NCI-H345 (cell line): Measurements from ENCODE around the gene NME9.
"Not testable (repeated sequence)": the region's sequence is repeated elsewhere in the genome, so short reads cannot be mapped to it uniquely, and the experiment has no call there.

Experiments
- DNase-seq: peaks from one replicate; lab custom pipeline; 2025; lab: John Stamatoyannopoulos, UW

The NME9 gene, protein sequence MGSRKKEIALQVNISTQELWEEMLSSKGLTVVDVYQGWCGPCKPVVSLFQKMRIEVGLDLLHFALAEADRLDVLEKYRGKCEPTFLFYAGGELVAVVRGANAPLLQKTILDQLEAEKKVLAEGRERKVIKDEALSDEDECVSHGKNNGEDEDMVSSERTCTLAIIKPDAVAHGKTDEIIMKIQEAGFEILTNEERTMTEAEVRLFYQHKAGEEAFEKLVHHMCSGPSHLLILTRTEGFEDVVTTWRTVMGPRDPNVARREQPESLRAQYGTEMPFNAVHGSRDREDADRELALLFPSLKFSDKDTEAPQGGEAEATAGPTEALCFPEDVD

GRCh38 chr3:138329127-138329983, at the start of gene NME9:
NME9 (minus strand) TSS chr3:138329851; CDS start chr3:138329335, 516 bp downstream.
- peak; percentile 92 for DNase-seq

- DNase-seq = no peak
These were observed 49.3 kb upstream of the NME9 start for GRCh38 chr3:138378990-138379389.

- no peak for DNase-seq
These were observed 48.7 kb upstream of the NME9 start for GRCh38 chr3:138378331-138378730.

GRCh38 chr3:138377804-138378203, 48.2 kb upstream of the NME9 start:
- DNase-seq = no peak

GRCh38 chr3:138377212-138377611, 47.6 kb upstream of the NME9 start:
- DNase-seq = not testable (repeated sequence)

GRCh38 chr3:138376663-138377062, 47.0 kb upstream of the NME9 start:
- DNase-seq = no peak

GRCh38 chr3:138375447-138375846, 45.8 kb upstream of the NME9 start:
- no peak for DNase-seq

DNA sequence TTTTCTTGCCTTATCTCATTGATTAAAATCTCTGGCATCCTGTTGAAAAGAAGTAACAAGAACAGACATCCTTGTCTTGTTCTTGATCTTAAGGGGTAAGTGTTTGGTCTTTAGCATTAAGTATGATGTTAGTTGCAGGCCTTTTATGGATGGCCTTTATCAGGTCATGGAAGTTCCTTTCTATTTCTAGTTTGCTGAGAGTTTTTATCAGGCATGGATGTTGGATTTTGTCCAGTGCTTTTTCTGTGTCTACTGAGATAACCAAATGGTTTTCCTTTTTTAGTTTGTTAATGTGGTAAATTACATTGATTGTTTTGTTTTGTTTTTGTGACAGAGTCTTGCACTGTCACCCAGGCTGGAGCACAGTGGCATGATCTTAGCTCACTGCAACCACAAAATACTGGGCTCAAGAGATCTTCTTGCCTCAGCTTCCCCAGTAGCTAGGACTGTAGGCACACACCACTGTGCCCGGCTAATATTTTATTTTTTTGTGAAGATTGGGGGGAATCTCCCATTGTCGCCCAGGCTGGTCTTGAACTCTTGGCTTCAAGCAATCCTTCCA, 45.0 kb upstream of the NME9 start:
- no peak for DNase-seq

DNA sequence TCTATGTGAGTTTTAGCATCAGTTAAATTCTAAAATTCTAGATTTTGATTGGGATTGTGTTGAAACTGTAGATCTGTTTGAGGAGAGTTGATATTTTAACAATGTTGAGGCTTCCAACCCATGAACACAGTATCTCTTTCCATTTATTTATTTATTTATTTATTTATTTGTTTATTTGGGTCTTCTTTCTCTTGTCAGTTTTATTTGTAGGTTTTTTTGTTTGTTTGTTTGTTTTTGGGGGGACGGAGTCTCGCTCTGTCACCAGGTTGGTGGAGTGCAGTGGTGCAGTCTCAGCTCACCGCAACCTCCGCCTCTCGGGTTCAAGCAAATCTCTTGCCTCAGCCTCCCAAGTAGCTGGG, 44.1 kb upstream of the NME9 start:
- no peak for DNase-seq

DNA sequence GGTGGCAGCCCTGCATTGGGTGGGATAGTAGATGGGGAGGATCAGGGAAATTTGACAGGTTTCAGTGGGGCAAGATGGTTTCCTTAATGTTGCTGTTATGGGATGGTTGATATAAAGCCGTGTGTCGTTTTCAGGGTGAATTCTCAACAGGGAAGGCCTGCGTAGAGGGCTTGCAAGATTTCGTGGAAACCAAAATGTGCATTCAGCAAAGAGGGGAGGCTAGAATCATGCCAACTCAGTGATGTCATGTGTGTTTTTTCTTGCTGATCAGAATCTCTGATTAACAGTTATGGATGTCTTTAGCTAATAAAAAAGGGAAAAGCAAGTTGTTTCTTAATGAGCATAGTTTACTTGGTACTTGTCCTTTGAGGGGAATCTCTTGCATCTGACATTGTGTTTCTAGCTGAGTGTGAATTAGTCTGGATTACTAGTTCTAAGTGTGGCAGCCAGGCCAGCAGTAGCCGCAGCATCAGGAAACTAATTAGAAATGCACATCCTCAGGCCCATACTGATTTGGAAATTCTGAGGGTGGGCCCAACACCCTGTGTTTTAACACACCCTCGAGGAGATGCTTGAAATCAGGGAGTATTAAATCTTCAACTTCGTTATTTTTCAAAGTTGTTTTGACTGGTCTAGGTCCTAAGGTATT, 43.6 kb upstream of the NME9 start:
- DNase-seq = no peak

DNA sequence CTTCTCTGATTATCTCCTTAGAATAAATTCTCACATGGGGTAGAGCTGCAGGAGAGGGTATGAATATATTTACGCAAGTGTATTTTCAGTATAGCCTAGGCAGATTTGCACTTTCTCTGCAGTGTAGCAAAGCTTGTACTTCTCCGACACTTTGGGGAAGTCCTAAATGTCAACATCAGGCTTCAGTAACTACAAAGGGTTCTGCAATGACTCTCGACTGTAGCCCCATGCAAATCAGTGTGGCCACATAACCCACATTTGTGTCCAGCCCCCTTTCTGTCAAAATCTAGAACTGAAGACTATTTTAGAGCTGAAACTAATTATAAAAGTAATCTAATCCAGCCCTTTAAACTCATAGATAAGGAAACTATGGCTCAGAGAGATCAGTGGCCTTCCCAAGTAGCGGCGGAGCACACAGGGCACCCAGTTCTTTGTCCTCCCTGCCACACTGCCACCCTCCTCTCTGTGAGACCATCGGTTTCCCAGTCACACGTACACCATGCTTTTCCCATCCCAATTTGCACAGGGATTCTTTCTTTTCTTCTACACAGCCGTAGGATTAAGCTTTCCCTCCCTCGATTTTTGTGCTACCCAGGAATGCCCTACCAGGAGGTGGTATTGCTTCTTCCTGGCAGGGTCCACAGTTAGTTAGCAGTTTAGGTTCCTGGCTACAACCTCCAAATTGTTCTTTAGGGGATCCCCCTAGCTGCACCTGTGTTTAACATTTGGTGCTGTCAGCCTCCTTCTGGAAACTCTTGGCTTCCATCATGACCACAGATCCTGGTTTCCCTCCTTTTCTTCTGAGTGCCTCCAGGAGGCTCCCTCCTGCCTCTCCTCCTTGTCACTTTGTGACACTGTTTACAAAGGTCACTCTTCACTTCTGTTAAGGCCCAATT, 41.7 kb upstream of the NME9 start:
- no peak for DNase-seq

GRCh38 chr3:138370321-138370720, 40.7 kb upstream of the NME9 start:
- DNase-seq = no peak

- no peak for DNase-seq
These were observed 39.7 kb upstream of the NME9 start for GRCh38 chr3:138369151-138369900.

DNA sequence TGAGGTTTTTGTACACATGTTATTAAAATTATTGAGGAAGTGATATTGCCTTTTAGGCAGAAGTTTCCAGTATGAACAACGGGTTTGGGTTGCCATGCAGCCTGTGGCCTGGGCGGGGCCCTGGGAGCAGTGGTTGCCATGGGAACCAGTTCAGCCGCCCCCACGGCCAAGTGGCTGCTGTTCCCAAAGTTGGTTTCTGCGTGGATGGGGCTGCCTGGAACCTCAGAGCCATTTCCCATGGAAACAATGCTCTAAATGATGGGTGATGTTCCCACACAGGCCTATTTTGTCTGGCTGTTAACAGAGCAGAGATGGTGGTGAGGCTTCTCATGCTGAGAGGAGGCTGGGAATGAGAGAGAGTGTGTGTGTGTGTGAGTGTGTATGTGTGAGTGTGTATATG, 38.3 kb upstream of the NME9 start:
- DNase-seq = no peak

GRCh38 chr3:138367326-138367850, 37.7 kb upstream of the NME9 start:
- DNase-seq = no peak

- DNase-seq = no peak
These were observed 36.5 kb upstream of the NME9 start for GRCh38 chr3:138366006-138366759.

DNA sequence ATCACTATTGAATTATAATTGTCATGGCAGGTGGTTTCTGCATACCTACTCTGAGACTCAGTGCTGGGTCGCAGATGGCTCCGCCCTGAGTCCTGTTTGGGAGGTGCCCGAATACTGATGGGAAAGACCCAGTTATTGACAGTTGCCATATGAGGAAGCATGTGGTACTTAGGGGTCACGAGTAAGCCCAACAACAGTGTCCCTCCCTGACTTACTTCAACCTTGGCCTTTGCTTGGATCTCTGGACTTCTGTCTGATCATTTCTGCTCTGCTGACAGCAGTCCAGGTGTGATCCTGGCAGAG, 35.6 kb upstream of the NME9 start:
- no peak for DNase-seq

GRCh38 chr3:138364356-138365252, 35.0 kb upstream of the NME9 start:
- no peak for DNase-seq

GRCh38 chr3:138363322-138363721, 33.7 kb upstream of the NME9 start:
- DNase-seq = no peak
